ENCODE results near the gene SLC22A2. TPM values are rescaled to one million over a fixed set of nuclear protein-coding genes. Genes with fewer than 3 reads are reported as not detected.

Gene SLC22A2
- total RNA-seq, 4 donors from 2014 or later = not detected

DNA sequence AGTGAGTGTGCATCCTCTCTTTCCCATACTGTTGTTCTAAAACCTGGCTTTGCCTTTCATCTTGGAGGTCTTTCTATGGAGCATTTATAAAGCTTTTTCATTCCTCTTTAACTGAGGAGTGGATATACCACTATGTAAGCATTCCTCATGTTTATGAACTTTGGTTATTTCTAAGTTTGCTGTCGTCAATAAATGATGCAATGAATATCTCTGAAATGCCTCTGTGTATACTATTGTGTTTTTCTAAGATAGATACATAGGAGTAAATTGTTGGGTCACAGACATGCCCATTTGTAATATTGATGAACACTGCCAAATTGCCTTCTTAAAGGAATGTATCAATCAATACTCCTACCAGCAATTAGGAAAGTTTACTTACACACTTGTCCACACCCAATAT, 53.9 kb downstream of the SLC22A2 start:
- no peak for DNase-seq
- TF ChIP-seq EP300 (IDR thresholded peaks at IDR 0.05; ENCODE audit: low read depth) = no peak
- TF ChIP-seq, protein P1, sequence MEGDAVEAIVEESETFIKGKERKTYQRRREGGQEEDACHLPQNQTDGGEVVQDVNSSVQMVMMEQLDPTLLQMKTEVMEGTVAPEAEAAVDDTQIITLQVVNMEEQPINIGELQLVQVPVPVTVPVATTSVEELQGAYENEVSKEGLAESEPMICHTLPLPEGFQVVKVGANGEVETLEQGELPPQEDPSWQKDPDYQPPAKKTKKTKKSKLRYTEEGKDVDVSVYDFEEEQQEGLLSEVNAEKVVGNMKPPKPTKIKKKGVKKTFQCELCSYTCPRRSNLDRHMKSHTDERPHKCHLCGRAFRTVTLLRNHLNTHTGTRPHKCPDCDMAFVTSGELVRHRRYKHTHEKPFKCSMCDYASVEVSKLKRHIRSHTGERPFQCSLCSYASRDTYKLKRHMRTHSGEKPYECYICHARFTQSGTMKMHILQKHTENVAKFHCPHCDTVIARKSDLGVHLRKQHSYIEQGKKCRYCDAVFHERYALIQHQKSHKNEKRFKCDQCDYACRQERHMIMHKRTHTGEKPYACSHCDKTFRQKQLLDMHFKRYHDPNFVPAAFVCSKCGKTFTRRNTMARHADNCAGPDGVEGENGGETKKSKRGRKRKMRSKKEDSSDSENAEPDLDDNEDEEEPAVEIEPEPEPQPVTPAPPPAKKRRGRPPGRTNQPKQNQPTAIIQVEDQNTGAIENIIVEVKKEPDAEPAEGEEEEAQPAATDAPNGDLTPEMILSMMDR (IDR thresholded peaks at IDR 0.05) = no peak
- no peak for TF ChIP-seq POLR2A (IDR thresholded peaks at IDR 0.05)
- TF ChIP-seq POLR2AphosphoS5 (IDR thresholded peaks at IDR 0.05) = no peak
- Histone ChIP-seq H3K9me3 (no peaks in the 10 kb centered on the region), H3K4me3 (no peak overlapping the region), H3K4me1 (peaks cover 0 to 35% (median 8%) of the 10 kb centered on the region in 4 donors), H3K27ac (no peak overlapping the region), H3K27me3 (no peaks in the 10 kb centered on the region), H3K36me3 (no peaks in the 10 kb centered on the region)
- intact Hi-C loops (cut with DNase I; ENCODE audit: low total_unique reads) (no loop called here), in situ Hi-C loops (cut with MboI; ENCODE audit: low pct_ligation_motif_present in 1 of 4, low pct_unique_long_range_greater_than_20kb in 1 of 4, low sequenced_read_pairs in 3 of 4) (no loop called here)
- WGBS, 2 donors (ENCODE audit: low coverage in 1 of 2) = 79 to 92% methylated on average over 1 of the region's 1 CpG

DNA sequence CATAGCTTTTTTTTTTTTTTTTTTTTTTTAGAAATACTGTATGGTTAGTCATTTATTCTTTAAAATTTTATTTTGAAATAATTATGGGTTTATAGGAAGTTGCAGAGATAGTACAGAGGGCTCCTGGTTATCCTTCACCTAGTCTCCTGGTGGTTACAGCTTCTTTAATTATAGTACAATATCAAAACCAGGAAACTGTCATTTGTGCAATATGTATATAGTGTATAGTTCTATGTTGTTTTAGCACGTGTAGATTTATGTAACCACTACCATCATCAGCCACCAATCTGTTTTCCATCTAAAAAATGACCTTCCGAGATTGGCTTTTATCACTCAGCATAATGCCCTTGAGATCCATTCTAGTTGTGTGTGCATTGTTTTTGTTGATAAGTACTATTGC, 54.7 kb downstream of the SLC22A2 start:
- Histone ChIP-seq H3K4me1 (peaks cover 0 to 41% (median 8%) of the 10 kb centered on the region in 4 donors), H3K4me3 (no peak overlapping the region), H3K27me3 (no peaks in the 10 kb centered on the region), H3K27ac (peak overlapping the region in 2 of 4 donors; percentile 11 to 42), H3K36me3 (no peaks in the 10 kb centered on the region), H3K9me3 (no peaks in the 10 kb centered on the region)
- WGBS, 2 donors (ENCODE audit: low coverage in 1 of 2) = 50 to 58% methylated on average over 2 of the region's 2 CpGs
- intact Hi-C loops (cut with DNase I; ENCODE audit: low total_unique reads) (no loop called here), in situ Hi-C loops (cut with MboI; ENCODE audit: low pct_ligation_motif_present in 1 of 4, low pct_unique_long_range_greater_than_20kb in 1 of 4, low sequenced_read_pairs in 3 of 4) (no loop called here)
- TF ChIP-seq POLR2A (IDR thresholded peaks at IDR 0.05) (no peak), POLR2AphosphoS5 (IDR thresholded peaks at IDR 0.05) (no peak), EP300 (IDR thresholded peaks at IDR 0.05; ENCODE audit: low read depth) (no peak)
- TF ChIP-seq, protein P1 (IDR thresholded peaks at IDR 0.05) = peak in 1 of 5 experiments; percentile 15
- DNase-seq = no peak

DNA sequence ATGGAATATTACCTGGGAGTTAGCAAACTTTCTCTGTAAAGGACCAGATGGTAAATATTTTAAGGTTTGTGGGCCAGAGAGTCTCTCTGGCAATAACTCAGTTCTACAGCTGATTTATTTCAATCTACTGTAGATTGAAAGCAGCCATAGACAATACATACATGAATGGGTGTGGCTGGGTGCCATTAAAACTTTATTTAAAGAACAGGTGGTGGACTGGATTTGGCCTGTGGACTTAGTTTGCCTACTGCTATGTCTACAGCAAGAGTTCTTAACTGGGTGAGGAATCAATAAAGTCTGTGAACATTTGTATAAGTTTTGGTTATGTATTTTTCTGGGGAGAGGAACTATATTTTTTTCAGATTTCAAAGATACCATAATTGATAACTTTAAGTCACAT, 55.1 kb downstream of the SLC22A2 start:
- DNase-seq = no peak
- Histone ChIP-seq H3K4me1 (peaks cover 0 to 41% (median 8%) of the 10 kb centered on the region in 4 donors), H3K27me3 (no peaks in the 10 kb centered on the region), H3K36me3 (no peaks in the 10 kb centered on the region), H3K27ac (peak overlapping the region in 3 of 4 donors; percentile 11 to 42 (median 34)), H3K9me3 (no peaks in the 10 kb centered on the region), H3K4me3 (no peak overlapping the region)
- in situ Hi-C loops (cut with MboI; ENCODE audit: low pct_ligation_motif_present in 1 of 4, low pct_unique_long_range_greater_than_20kb in 1 of 4, low sequenced_read_pairs in 3 of 4) (no loop called here), intact Hi-C loops (cut with DNase I; ENCODE audit: low total_unique reads) (no loop called here)
- TF ChIP-seq POLR2A (IDR thresholded peaks at IDR 0.05) = no peak
- TF ChIP-seq, protein P1 (IDR thresholded peaks at IDR 0.05) = no peak
- TF ChIP-seq EP300 (IDR thresholded peaks at IDR 0.05; ENCODE audit: low read depth) = no peak

DNA sequence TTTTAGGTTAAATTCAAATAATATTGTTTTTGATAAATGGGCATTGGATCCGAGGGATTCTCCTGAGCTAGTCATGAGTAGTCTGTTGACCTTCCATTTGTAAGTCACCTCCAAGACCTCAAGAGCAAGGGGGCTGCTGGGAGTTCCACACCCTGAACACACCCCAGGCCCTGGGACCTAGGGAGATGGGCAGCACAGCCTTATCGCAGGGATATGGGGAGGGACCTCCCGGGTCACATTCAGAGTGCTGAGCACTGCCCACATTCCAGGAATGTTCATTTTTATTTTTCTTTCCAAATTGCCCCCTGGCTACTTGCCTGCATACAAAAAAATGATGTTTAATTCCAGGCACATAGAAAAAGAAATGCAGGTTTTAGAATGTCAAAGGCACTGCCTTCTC, 55.5 kb downstream of the SLC22A2 start:
- Histone ChIP-seq H3K9me3 (no peaks in the 10 kb centered on the region), H3K36me3 (no peaks in the 10 kb centered on the region), H3K4me1 (peaks cover 0 to 45% (median 8%) of the 10 kb centered on the region in 4 donors), H3K27me3 (no peaks in the 10 kb centered on the region), H3K27ac (peak overlapping the region in 3 of 4 donors; percentile 11 to 42 (median 34)), H3K4me3 (no peak overlapping the region)
- in situ Hi-C loops (cut with MboI; ENCODE audit: low pct_ligation_motif_present in 1 of 4, low pct_unique_long_range_greater_than_20kb in 1 of 4, low sequenced_read_pairs in 3 of 4) (no loop called here), intact Hi-C loops (cut with DNase I; ENCODE audit: low total_unique reads) (no loop called here)
- WGBS, 2 donors (ENCODE audit: low coverage in 1 of 2) = 73% methylated on average over 3 of the region's 3 CpGs; no CpG with 5 or more reads in 1 of the 2 donors
- TF ChIP-seq POLR2A (IDR thresholded peaks at IDR 0.05) (no peak), EP300 (IDR thresholded peaks at IDR 0.05; ENCODE audit: low read depth) (no peak), POLR2AphosphoS5 (IDR thresholded peaks at IDR 0.05) (no peak)
- TF ChIP-seq, protein P1 (IDR thresholded peaks at IDR 0.05) = no peak
- DNase-seq = no peak
